CD4-positive, alpha-beta T cell (primary cell): ENCODE measurements around the gene DNASE1. TPM values are rescaled to one million over a fixed set of nuclear protein-coding genes. Genes with fewer than 3 reads are reported as not detected.

Experiments
- ATAC-seq: fragments of 200-7000 bp; cut with Tn5 transposase; one replicate; pipeline ENCODE4 v1.10.0; 2022; ENCODE audit warnings: mild to moderate bottlenecking; ENCODE audit not compliant: poor library complexity
- CTCF ChIA-PET: fragments of 350-600 bp; sonication (Branson Sonifier 250); formaldehyde crosslinking; loops from one replicate; lab custom pipeline; 2021; ENCODE audit warnings: antibody characterized with exemption, inconsistent platforms; lab: Charles Lee
- POLR2A ChIA-PET: fragments of 350-600 bp; sonication (Branson Sonifier 250); formaldehyde crosslinking; loops from one replicate; lab custom pipeline; 2021; ENCODE audit warnings: antibody characterized with exemption, inconsistent platforms; lab: Charles Lee
- DNase-seq, 14 experiments: peaks; one replicate each; pipeline ENCODE4 v3.0.0-alpha.2; 2013 to 2020; ENCODE audit warnings: mixed read lengths in 2 of 14
- H3K27ac ChIP-seq, 2 donors: one replicate each; pipeline versions ENCODE4 v1.5.1 to v1.7.0; 2013; ENCODE audit warnings: low read length in 2 of 2, low read depth in 1 of 2, mild to moderate bottlenecking in 1 of 2
- H3K27me3 ChIP-seq, 2 experiments: 1 replicate in 1 of 2; 2 replicates in 1 of 2; pipeline versions ENCODE4 v1.6.1 to v1.7.0; 2013; ENCODE audit warnings: low read length in 2 of 2, control low read depth in 1 of 2, mild to moderate bottlenecking in 1 of 2, moderate library complexity in 1 of 2; ENCODE audit not compliant: insufficient read depth in 2 of 2, control insufficient read depth in 1 of 2
- H3K36me3 ChIP-seq: one replicate; pipeline ENCODE4 v1.6.1; 2013; ENCODE audit warnings: low read length, control low read depth; ENCODE audit not compliant: insufficient read depth
- H3K4me1 ChIP-seq: one replicate; pipeline ENCODE4 v1.6.1; 2013; ENCODE audit warnings: low read length, control low read depth; ENCODE audit not compliant: insufficient read depth
- H3K4me3 ChIP-seq: one replicate; pipeline ENCODE4 v1.5.1; 2013; ENCODE audit warnings: mild to moderate bottlenecking, low read length, moderate library complexity
- H3K9me3 ChIP-seq, 2 experiments: 1 replicate in 1 of 2; 2 replicates in 1 of 2; pipeline versions ENCODE4 v1.6.1 to v1.7.0; 2013; ENCODE audit warnings: low read length in 2 of 2, mild to moderate bottlenecking in 2 of 2, control low read depth in 1 of 2, moderate library complexity in 1 of 2; ENCODE audit not compliant: control insufficient read depth in 1 of 2, insufficient read depth in 1 of 2
- H3K27ac Mint-ChIP-seq: one replicate; pipeline ENCODE4 v1.8.0; 2020; ENCODE audit warnings: mixed read lengths
- H3K27me3 Mint-ChIP-seq: one replicate; pipeline ENCODE4 v1.8.0; 2021; ENCODE audit warnings: mixed read lengths
- H3K36me3 Mint-ChIP-seq: one replicate; pipeline ENCODE4 v1.8.0; 2021; ENCODE audit warnings: low read depth, mixed read lengths
- H3K4me1 Mint-ChIP-seq: one replicate; pipeline ENCODE4 v1.8.0; 2021; ENCODE audit warnings: low read depth, mixed read lengths
- H3K4me3 Mint-ChIP-seq: one replicate; pipeline ENCODE4 v1.8.0; 2020; ENCODE audit warnings: mild to moderate bottlenecking, mixed read lengths
- H3K9me3 Mint-ChIP-seq: one replicate; pipeline ENCODE4 v1.8.0; 2020; ENCODE audit warnings: mixed read lengths
- intact Hi-C, 2 experiments: fragments of 100-400 bp; cut with DNase I in 1 of 2; cut with micrococcal nuclease in 1 of 2; formaldehyde crosslinking; loops; one replicate each; pipeline versions ENCODE4 v1.15.1 to v1.9.0; 2023 to 2025; cut with DNase I, micrococcal nuclease
- total RNA-seq, 174 experiments: library from RNA in 2 of 174; stranded (reverse) in 2 of 174; gene quantifications; one replicate each; pipeline ENCODE4 v1.2.3 and lab custom pipeline; 2021 to 2026
- TF ChIP-seq, protein P1 (sequence below): fragments of 200-600 bp; IDR thresholded peaks from one replicate; pipeline ENCODE4 v1.8.0; 2022; ENCODE audit warnings: antibody characterized with exemption, mild to moderate bottlenecking

The DNASE1 gene
- total RNA-seq, 2 experiments from 2014 or later: 9.5 to 10.4 TPM

- intact Hi-C loops: no loop called here
Observed at GRCh38 chr16:3641801-3642396, 12.6 kb upstream of the DNASE1 start.

GRCh38 chr16:3642397-3643094, 11.9 kb upstream of the DNASE1 start:
- Mint-ChIP-seq H3K27me3 (no peaks in the 10 kb centered on the region), H3K27ac (no peak overlapping the region), H3K36me3 (peaks cover 8% of the 10 kb centered on the region), H3K4me1 (peaks cover 21% of the 10 kb centered on the region), H3K4me3 (no peak overlapping the region), H3K9me3 (no peaks in the 10 kb centered on the region)
- no peaks in the 10 kb centered on the region for H3K9me3 ChIP-seq
- H3K36me3 ChIP-seq: peaks cover 37% of the 10 kb centered on the region
- TF ChIP-seq, protein P1, sequence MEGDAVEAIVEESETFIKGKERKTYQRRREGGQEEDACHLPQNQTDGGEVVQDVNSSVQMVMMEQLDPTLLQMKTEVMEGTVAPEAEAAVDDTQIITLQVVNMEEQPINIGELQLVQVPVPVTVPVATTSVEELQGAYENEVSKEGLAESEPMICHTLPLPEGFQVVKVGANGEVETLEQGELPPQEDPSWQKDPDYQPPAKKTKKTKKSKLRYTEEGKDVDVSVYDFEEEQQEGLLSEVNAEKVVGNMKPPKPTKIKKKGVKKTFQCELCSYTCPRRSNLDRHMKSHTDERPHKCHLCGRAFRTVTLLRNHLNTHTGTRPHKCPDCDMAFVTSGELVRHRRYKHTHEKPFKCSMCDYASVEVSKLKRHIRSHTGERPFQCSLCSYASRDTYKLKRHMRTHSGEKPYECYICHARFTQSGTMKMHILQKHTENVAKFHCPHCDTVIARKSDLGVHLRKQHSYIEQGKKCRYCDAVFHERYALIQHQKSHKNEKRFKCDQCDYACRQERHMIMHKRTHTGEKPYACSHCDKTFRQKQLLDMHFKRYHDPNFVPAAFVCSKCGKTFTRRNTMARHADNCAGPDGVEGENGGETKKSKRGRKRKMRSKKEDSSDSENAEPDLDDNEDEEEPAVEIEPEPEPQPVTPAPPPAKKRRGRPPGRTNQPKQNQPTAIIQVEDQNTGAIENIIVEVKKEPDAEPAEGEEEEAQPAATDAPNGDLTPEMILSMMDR: no peak
- intact Hi-C loops: no loop called here
- ATAC-seq: no peak
- H3K27me3 ChIP-seq: no peaks in the 10 kb centered on the region
- DNase-seq: no peak
- POLR2A ChIA-PET: no interaction called here
- H3K4me3 ChIP-seq: no peak overlapping the region
- no peak overlapping the region for H3K27ac ChIP-seq
- CTCF ChIA-PET: no interaction called here
- H3K4me1 ChIP-seq: peaks cover 4% of the 10 kb centered on the region

More at GRCh38 chr16:3641801-3642396, 12.6 kb upstream of the DNASE1 start:
- Mint-ChIP-seq H3K27me3 (no peaks in the 10 kb centered on the region), H3K4me3 (no peak overlapping the region), H3K4me1 (peaks cover 27% of the 10 kb centered on the region), H3K9me3 (no peaks in the 10 kb centered on the region), H3K27ac (no peak overlapping the region), H3K36me3 (peaks cover 8% of the 10 kb centered on the region)
- no peak for DNase-seq
- Histone ChIP-seq H3K9me3 (no peaks in the 10 kb centered on the region), H3K27me3 (no peaks in the 10 kb centered on the region), H3K4me1 (peaks cover 10% of the 10 kb centered on the region), H3K36me3 (peaks cover 37% of the 10 kb centered on the region), H3K4me3 (no peak overlapping the region), H3K27ac (no peak overlapping the region)
- TF ChIP-seq, protein P1: no peak
- no peak for ATAC-seq
- POLR2A ChIA-PET: no interaction called here
- CTCF ChIA-PET: no interaction called here

GRCh38 chr16:3643095-3643730, 11.3 kb upstream of the DNASE1 start:
- ATAC-seq (no peak), DNase-seq (peak in 1 of 14 experiments; percentile 29)
- Histone ChIP-seq H3K4me1 (no peaks in the 10 kb centered on the region), H3K4me3 (no peak overlapping the region), H3K9me3 (no peaks in the 10 kb centered on the region), H3K27me3 (no peaks in the 10 kb centered on the region), H3K27ac (no peak overlapping the region), H3K36me3 (peaks cover 37% of the 10 kb centered on the region)
- ChIA-PET CTCF (no interaction called here), POLR2A (no interaction called here)
- no peaks in the 10 kb centered on the region for H3K9me3 Mint-ChIP-seq
- peaks cover 14% of the 10 kb centered on the region for H3K4me1 Mint-ChIP-seq
- H3K27me3 Mint-ChIP-seq: no peaks in the 10 kb centered on the region
- H3K27ac Mint-ChIP-seq: no peak overlapping the region
- no peak overlapping the region for H3K4me3 Mint-ChIP-seq
- TF ChIP-seq, protein P1: no peak
- intact Hi-C loops: no loop called here
- H3K36me3 Mint-ChIP-seq: peaks cover 8% of the 10 kb centered on the region
